HG03097 (cell line): ENCODE data around the gene AFAP1L2.

Source experiments
- ATAC-seq: cut with Tn5 transposase; IDR thresholded peaks from one replicate; pipeline ENCODE4 v1.9.1; 2021; ENCODE audit not compliant: unreplicated experiment, low FRiP score

Gene AFAP1L2

GRCh38 chr10:114418109-114418508 lies 13.8 kb upstream of the AFAP1L2 start:
- ATAC-seq = no peak

GRCh38 chr10:114412907-114413797 lies 8.8 kb upstream of the AFAP1L2 start:
- ATAC-seq = no peak

GRCh38 chr10:114408968-114409444 lies 4.7 kb upstream of the AFAP1L2 start:
- ATAC-seq = no peak

GRCh38 chr10:114408112-114408967 lies 4.0 kb upstream of the AFAP1L2 start:
- ATAC-seq = no peak

GRCh38 chr10:114406455-114406854 lies 2.2 kb upstream of the AFAP1L2 start:
- no peak for ATAC-seq

GRCh38 chr10:114405011-114405350 lies 679 bp upstream of the AFAP1L2 start:
- ATAC-seq = no peak

DNA sequence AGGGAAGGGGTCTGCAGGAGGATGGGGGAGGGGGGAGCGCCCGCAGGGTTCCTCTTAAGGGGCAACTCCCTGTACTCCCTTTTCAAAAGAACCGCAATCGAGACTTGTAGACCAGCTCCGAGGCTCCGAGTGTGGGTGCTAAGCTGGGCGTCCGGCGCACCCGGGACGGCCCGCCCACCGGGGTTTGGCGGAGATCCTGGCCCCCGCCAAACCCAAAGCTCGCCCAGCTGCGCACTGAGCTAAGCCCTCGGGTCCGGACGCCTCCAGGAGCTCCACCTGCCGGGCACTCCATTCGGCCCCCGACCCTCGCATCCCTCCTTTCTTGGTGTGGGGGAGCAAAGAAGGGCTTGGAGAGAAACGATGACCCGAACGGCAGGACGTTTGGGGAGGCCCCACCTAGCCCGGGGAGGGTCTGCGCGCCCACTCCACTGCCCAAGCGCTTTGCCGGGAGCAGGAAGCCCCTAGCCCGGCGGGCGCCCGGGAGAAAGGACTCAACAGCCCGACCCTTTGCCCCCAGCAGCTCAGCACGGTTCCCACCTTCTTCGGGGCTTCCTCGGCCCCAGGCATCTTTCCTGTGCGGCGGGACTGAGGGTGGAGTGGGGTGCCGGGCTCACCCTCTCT lies 651 bp downstream of the AFAP1L2 start:
- ATAC-seq = no peak

GRCh38 chr10:114402871-114403540 lies 1.3 kb downstream of the AFAP1L2 start:
- ATAC-seq = no peak

- ATAC-seq = no peak
These were observed 2.1 kb downstream of the AFAP1L2 start for GRCh38 chr10:114402233-114402632.

GRCh38 chr10:114401195-114401791 lies 3.0 kb downstream of the AFAP1L2 start:
- no peak for ATAC-seq

- no peak for ATAC-seq
These were observed 4.2 kb downstream of the AFAP1L2 start for GRCh38 chr10:114400091-114400490.

DNA sequence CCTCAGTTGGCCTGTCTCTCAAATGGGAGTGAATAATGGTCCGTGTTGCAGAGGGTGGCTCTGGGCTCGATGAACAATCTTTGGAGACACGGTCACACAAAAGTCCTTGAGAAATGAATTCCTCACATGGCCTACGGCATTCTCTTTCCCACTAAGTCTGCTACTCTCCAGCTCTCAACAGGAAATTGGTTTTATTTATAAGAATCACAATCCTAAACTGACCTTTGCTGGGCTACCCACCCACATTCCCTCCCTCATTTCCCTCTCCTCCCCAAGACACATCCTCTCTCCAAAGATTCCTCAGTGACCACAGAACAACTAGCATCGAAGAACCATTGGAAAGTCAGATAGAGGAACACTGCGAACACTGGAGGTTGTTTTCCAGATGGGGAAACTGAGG lies 4.7 kb downstream of the AFAP1L2 start:
- ATAC-seq = no peak

DNA sequence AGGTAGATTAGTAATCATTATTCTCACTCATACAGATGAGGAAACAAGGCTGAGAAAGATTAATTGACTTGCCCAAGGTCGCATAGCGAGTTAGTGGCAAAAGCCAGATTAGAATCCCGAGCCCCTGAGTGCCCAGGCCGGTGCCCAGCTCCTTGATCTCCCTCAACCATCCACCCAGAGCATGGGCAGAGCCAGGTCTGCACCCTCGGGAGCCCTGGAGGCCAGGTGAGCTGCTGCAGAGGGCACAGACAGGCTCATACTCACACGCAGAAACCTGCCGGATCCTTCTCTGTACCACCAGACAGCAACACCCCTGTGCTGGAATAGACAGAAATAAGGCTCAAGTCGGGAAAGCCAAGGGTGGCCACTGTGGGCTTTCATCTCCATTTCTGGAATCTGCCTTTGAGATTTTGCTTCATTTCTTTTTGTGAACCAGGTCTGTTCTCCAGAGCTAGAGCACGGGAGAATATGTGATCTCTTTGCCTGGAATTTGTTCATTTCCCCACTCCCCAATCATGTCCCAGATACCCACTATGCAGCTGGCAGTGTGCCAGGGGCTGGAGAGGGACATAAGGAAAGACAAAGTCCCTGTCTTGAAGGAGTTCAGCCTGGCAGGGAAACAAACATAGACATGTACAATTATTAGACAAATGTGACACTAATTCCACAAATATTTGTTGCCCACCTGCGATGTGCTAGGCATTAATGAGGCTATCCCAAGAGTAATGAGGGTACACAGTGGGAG lies 5.5 kb downstream of the AFAP1L2 start:
- no peak for ATAC-seq

DNA sequence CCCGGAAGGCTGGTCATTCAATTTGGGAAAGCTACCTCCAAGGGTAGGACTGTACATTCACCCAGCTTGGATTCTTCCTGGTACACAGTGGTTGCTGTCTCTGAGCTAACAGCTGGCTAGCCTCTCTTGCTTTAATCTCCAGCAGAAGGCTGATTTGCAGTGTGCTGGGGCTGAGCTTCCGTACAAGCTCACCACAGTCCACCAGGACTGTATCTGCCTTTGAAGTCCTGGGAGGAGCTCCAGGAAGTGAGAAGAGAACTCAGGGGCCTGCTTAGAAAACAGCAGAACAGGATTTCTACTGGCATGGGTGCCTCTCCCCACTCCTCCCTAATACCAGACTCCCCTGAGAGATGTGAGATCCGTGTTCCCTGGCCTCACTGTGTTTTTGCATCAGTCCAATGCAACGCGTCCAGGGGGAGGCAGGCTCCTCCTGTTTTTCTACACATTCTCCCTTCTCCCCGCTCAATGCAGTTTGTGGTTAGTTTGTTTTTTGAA lies 6.6 kb downstream of the AFAP1L2 start:
- ATAC-seq = no peak

GRCh38 chr10:114396464-114396863 lies 7.8 kb downstream of the AFAP1L2 start:
- ATAC-seq = no peak

DNA sequence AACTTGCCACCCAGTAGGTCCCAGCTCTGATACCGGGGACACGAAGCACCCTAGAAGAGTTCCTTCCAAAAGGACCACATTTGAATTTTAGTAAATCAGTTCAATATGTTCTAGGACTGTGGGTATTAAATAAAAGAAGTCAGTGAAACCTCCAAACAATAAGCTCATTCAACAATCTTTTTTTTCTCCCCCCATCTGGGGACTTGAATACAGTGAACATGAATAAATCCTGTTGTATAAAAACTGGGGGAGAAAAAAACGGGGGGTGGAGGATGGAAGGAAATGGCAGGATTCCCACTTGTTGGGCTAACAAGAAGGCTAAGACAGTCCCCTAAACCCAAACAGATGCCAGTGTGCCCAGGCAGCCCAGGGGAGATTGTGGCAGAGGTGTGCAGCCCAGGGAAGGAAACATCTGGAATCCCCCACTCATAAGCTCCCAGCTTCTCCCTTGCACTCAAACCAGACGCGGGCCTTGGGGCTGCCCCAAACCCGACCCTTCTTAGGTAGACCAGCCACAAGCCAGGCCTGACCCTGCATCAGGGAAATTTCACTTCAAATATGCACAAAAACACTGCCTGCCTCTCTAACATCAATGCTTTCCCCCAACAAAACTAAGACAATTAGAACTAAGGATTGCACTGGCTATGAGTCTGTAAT lies 8.8 kb downstream of the AFAP1L2 start:
- ATAC-seq = no peak

DNA sequence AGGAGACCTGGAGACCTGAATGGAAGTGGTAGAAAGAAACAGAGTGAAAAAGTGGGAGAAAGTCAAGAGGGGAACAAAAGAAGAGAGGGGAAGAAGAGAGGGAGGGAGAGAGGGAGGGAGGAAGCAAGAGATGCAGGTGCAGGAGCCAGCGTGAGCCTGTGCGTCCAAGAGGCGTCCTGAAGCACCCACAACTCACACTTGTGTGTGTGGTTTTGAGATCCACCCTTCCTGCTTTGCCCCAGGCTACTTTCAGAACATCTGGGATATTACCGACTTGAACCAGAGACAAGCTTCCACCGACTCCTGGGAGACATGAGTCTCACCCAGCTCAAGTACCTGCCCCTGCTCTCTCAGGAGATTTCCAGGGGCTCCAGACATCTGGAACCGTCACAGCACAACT lies 9.8 kb downstream of the AFAP1L2 start:
- no peak for ATAC-seq

DNA sequence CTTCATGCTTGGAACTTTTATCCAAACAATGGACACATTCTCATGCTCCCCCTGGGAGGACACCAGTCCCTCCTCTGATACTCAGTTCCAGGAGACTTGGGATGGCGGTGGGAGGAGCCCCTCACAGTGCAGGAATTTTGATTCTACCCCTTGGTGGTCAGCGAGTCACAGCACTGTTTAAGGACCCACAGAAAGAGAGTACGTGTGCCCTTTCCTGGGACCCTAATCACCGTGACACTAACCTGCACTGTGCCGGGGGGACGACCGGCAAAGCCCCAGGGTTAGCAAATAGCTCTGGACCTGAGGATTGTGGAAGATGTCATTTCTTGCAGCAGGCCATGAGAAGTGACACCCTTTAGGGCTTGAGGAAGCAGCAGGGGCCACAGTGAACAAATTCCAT lies 10.4 kb downstream of the AFAP1L2 start:
- ATAC-seq = no peak

DNA sequence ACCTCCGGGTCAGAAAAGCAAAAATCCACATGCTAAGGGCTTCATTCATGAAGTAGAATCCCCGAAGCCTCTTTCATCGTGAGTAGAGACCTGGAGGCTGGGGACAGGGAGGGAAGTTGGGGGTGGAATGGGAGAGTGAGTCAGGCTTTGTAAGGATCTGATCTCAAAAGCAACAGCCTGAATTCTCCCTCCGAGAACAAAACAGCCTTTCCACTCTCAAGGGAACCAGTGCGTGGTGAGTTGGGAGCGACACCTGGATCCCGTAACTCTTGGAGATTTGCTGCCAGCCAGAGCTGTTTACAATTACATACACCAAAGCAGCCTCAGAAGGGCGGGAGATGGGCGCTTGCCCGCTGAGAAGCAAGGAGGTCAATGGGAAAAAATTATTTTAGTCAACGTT lies 10.8 kb downstream of the AFAP1L2 start:
- no peak for ATAC-seq
